ENCODE results near the gene EPHB4. TPM values are rescaled to one million over a fixed set of nuclear protein-coding genes. Genes with fewer than 3 reads are reported as not detected.

EPHB4 gene
- total RNA-seq: 32.1 and 34.0 TPM in 2 replicates

GRCh38 chr7:100827330-100828226 is at the start of gene EPHB4:
Gene EPHB4 (minus strand): TSS chr7:100827523. CDS start chr7:100827030, 493 bp downstream.

GRCh38 chr7:100874577-100875355 is 47.4 kb upstream of the EPHB4 start, which contains the start of gene SRRT:
Gene SRRT (plus strand): TSS chr7:100875103. CDS start chr7:100875591, 488 bp downstream.

GRCh38 chr7:100867040-100867775 is 39.9 kb upstream of the EPHB4 start, which contains the start of gene TRIP6:
Gene TRIP6 (plus strand): TSS chr7:100867387. CDS start chr7:100867498, 111 bp downstream.

GRCh38 chr7:100852048-100852872 is 24.9 kb upstream of the EPHB4 start, which contains the start of gene SLC12A9:
Gene SLC12A9 (plus strand): TSS chr7:100852713. CDS start chr7:100854198, 1,485 bp downstream.

Small RNA genes lying within 50 kb of the gene (small RNA-seq; reads per million reads assigned to genes)
- not detected for gene RN7SL750P

Other genes starting within 250 kb of the EPHB4 start
- 8.0 TPM in 2 replicates for gene LRCH4, start 241.4 kb downstream of the EPHB4 start, total RNA-seq
- 0.13 and 0.43 TPM in 2 replicates for gene FBXO24, start 241.2 kb downstream of the EPHB4 start, total RNA-seq
- 129 and 159 TPM in 2 replicates for gene PCOLCE, start 225.2 kb downstream of the EPHB4 start, total RNA-seq
- 7.4 and 8.4 TPM in 2 replicates for gene MOSPD3, start 215.0 kb downstream of the EPHB4 start, total RNA-seq
- gene TFR2, start 186.0 kb downstream of the EPHB4 start, total RNA-seq: 0.65 TPM in 2 replicates
- gene ACTL6B, start 171.1 kb downstream of the EPHB4 start, total RNA-seq: 0.11 TPM in 1 of 2 replicates, not detected in the other
- gene GNB2, start 153.8 kb downstream of the EPHB4 start, total RNA-seq: 63.1 and 82.8 TPM in 2 replicates
- 21.8 and 24.3 TPM in 2 replicates for gene GIGYF1, start 133.3 kb downstream of the EPHB4 start, total RNA-seq
- 23.5 and 24.2 TPM in 2 replicates for gene POP7, start 121.4 kb downstream of the EPHB4 start, total RNA-seq
- not detected in 2 replicates for gene EPO, start 107.1 kb downstream of the EPHB4 start, total RNA-seq
- gene ZAN, start 93.9 kb downstream of the EPHB4 start, total RNA-seq: not detected in 2 replicates
- gene SLC12A9, start 25.2 kb upstream of the EPHB4 start, total RNA-seq: 12.6 and 16.3 TPM in 2 replicates
- gene TRIP6, start 39.9 kb upstream of the EPHB4 start, total RNA-seq: 131 and 135 TPM in 2 replicates
- 30.6 and 36.6 TPM in 2 replicates for gene SRRT, start 47.6 kb upstream of the EPHB4 start, total RNA-seq
- gene UFSP1, start 62.2 kb upstream of the EPHB4 start, total RNA-seq: 2.2 and 2.7 TPM in 2 replicates
- not detected in 2 replicates for gene ACHE, start 68.4 kb upstream of the EPHB4 start, total RNA-seq
- not detected in 2 replicates for gene MUC3A, start 122.0 kb upstream of the EPHB4 start, total RNA-seq
- not detected in 2 replicates for gene MUC12, start 142.0 kb upstream of the EPHB4 start, total RNA-seq
- gene MUC17, start 192.6 kb upstream of the EPHB4 start, total RNA-seq: not detected in 2 replicates

Data from articular chondrocyte of knee joint (primary cell).